H1 (cell line): ENCODE measurements around the gene NCSTN. TPM values are rescaled to one million over a fixed set of nuclear protein-coding genes. Genes with fewer than 3 reads are reported as not detected.
A peak's percentile ranks its signal among the peaks of the same experiment; 100 is the strongest.

Source experiments
- CTCF ChIA-PET: fragments of 300-600 bp; sonication (Branson Sonifier 250); formaldehyde crosslinking; loops from one replicate; lab custom pipeline; 2021; ENCODE audit not compliant: partially characterized antibody; lab: Charles Lee
- POLR2A ChIA-PET: fragments of 300-600 bp; sonication (Branson Sonifier 250); formaldehyde crosslinking; loops from one replicate; lab custom pipeline; 2021; ENCODE audit warnings: inconsistent platforms; ENCODE audit not compliant: partially characterized antibody; lab: Charles Lee
- DNase-seq, 2 experiments: peaks; one replicate each; pipeline versions ENCODE4 v3.0.0 to v3.0.0-alpha.2; 2010 to 2022; ENCODE audit warnings: low spot score in 2 of 2, low read depth in 1 of 2, mixed read lengths in 1 of 2
- FAIRE-seq: peaks from 2 replicates; lab custom pipeline; 2011; peaks lifted over from hg19 to GRCh38; lab: Jason Lieb, UNC
- H2AFZ ChIP-seq: 2 replicates; pipeline ENCODE4 v1.8.1; 2012; ENCODE audit warnings: low read length, inconsistent platforms
- H2AK5ac ChIP-seq: 2 replicates; pipeline ENCODE4 v1.6.1; 2013; ENCODE audit warnings: low read depth, low read length
- H2BK120ac ChIP-seq: replicated peaks from 2 replicates; pipeline ENCODE3; 2013; ENCODE audit warnings: low read depth, low read length, inconsistent platforms
- H2BK12ac ChIP-seq: 2 replicates; pipeline ENCODE4 v1.6.1; 2013; ENCODE audit warnings: low read depth, low read length
- H2BK15ac ChIP-seq: 2 replicates; pipeline ENCODE4 v1.6.1; 2013; ENCODE audit warnings: low read length
- H2BK20ac ChIP-seq: 2 replicates; pipeline ENCODE4 v1.6.1; 2013; ENCODE audit warnings: low read length
- H2BK5ac ChIP-seq: 2 replicates; pipeline ENCODE4 v1.6.1; 2013; ENCODE audit warnings: low read depth, low read length
- H3K14ac ChIP-seq: 2 replicates; pipeline ENCODE4 v1.6.1; 2013; ENCODE audit warnings: inconsistent platforms; ENCODE audit not compliant: insufficient read length
- H3K18ac ChIP-seq: 2 replicates; pipeline ENCODE4 v1.6.1; 2013; ENCODE audit warnings: low read length; ENCODE audit errors: extremely low read depth
- H3K23ac ChIP-seq: 2 replicates; pipeline ENCODE4 v1.6.1; 2013; ENCODE audit warnings: inconsistent platforms; ENCODE audit not compliant: insufficient read length
- H3K23me2 ChIP-seq: 2 replicates; pipeline ENCODE4 v1.6.1; 2013; ENCODE audit warnings: low read depth, low read length
- H3K27ac ChIP-seq: 2 replicates; pipeline ENCODE4 v1.6.1; 2011; ENCODE audit warnings: low read depth, low read length, inconsistent platforms
- H3K27me3 ChIP-seq, 4 experiments: replicated peaks in 1 of 4; 1 replicate in 1 of 4; 2 replicates in 3 of 4; pipeline versions ENCODE4 v1.6.1 to v1.8.1; 2011 to 2013; ENCODE audit warnings: low read length in 3 of 4, mild to moderate bottlenecking in 3 of 4, inconsistent platforms in 2 of 4, mixed read lengths in 2 of 4, moderate library complexity in 1 of 4; ENCODE audit not compliant: control insufficient read depth in 3 of 4, insufficient read depth in 3 of 4; ENCODE audit errors: extremely low read depth in 1 of 4
- H3K36me3 ChIP-seq, 4 experiments: 2 replicates each; pipeline versions ENCODE4 v1.6.1 to v1.8.1; 2011 to 2013; ENCODE audit warnings: mild to moderate bottlenecking in 4 of 4, low read length in 3 of 4, moderate library complexity in 2 of 4, control low read depth in 1 of 4, inconsistent platforms in 1 of 4; ENCODE audit not compliant: insufficient read depth in 4 of 4, control insufficient read depth in 2 of 4
- H3K4ac ChIP-seq: replicated peaks from 2 replicates; pipeline ENCODE3; 2013; ENCODE audit warnings: low read length, low read depth, mixed read lengths, inconsistent platforms; ENCODE audit not compliant: insufficient read length
- H3K4me1 ChIP-seq, 4 experiments: replicated peaks in 1 of 4; 1 replicate in 1 of 4; 2 replicates in 3 of 4; pipeline versions ENCODE4 v1.6.1 to v1.8.1; 2011 to 2013; ENCODE audit warnings: low read length in 3 of 4, inconsistent platforms in 2 of 4, mixed read lengths in 1 of 4; ENCODE audit not compliant: insufficient read depth in 4 of 4, control insufficient read depth in 3 of 4
- H3K4me2 ChIP-seq, 2 experiments: 2 replicates each; pipeline versions ENCODE4 v1.6.1 to v1.8.1; 2011 to 2013; ENCODE audit warnings: low read depth in 2 of 2, low read length in 2 of 2, control low read depth in 1 of 2, inconsistent platforms in 1 of 2, mild to moderate bottlenecking in 1 of 2; ENCODE audit not compliant: insufficient read depth in 1 of 2
- H3K4me3 ChIP-seq, 4 experiments: fragments of 200-600, 300-600 bp in 1 of 4; sonication (generic), shearing (Covaris generic), sonication (Bioruptor Twin) in 1 of 4; 2 replicates each; pipeline versions ENCODE4 v1.5.1 to v1.8.1; 2011 to 2016; ENCODE audit warnings: low read length in 4 of 4, low read depth in 3 of 4, control low read depth in 2 of 4, inconsistent platforms in 2 of 4, mild to moderate bottlenecking in 2 of 4, mixed read lengths in 1 of 4, moderate library complexity in 1 of 4; ENCODE audit not compliant: insufficient read depth in 2 of 4; ENCODE audit errors: extremely low read depth in 1 of 4
- H3K56ac ChIP-seq: replicated peaks from 2 replicates; pipeline ENCODE3; 2013; ENCODE audit warnings: low read depth, mild to moderate bottlenecking, mixed read lengths, low read length, inconsistent platforms; ENCODE audit not compliant: insufficient read length
- H3K79me1 ChIP-seq: 2 replicates; pipeline ENCODE4 v1.6.1; 2013; ENCODE audit warnings: low read depth, low read length, control low read depth
- H3K79me2 ChIP-seq, 2 experiments: 2 replicates each; pipeline versions ENCODE4 v1.6.1 to v1.8.1; 2012 to 2013; ENCODE audit warnings: low read length in 2 of 2, mild to moderate bottlenecking in 2 of 2, inconsistent platforms in 1 of 2; ENCODE audit not compliant: insufficient read depth in 2 of 2, control insufficient read depth in 1 of 2
- H3K9ac ChIP-seq, 4 experiments: replicated peaks in 1 of 4; 1 replicate in 1 of 4; 2 replicates in 3 of 4; pipeline versions ENCODE4 v1.6.1 to v1.8.1; 2011 to 2013; ENCODE audit warnings: low read depth in 3 of 4, low read length in 3 of 4, control low read depth in 2 of 4, mild to moderate bottlenecking in 2 of 4, moderate library complexity in 2 of 4, inconsistent platforms in 1 of 4; ENCODE audit errors: extremely low read depth in 1 of 4
- H3K9me3 ChIP-seq, 2 experiments: 2 replicates each; pipeline versions ENCODE4 v1.6.1 to v1.8.1; 2012 to 2013; ENCODE audit warnings: mild to moderate bottlenecking in 2 of 2, moderate library complexity in 2 of 2, control low read depth in 1 of 2, inconsistent platforms in 1 of 2, low read depth in 1 of 2, low read length in 1 of 2, mixed read lengths in 1 of 2; ENCODE audit not compliant: insufficient read depth in 2 of 2
- H4K20me1 ChIP-seq, 2 experiments: replicated peaks in 1 of 2; 2 replicates each; pipeline versions ENCODE3 to v1.8.1; 2011 to 2013; ENCODE audit warnings: inconsistent platforms in 2 of 2, low read length in 2 of 2, mild to moderate bottlenecking in 1 of 2; ENCODE audit not compliant: insufficient read depth in 2 of 2, control insufficient read depth in 1 of 2
- H4K5ac ChIP-seq: 2 replicates; pipeline ENCODE4 v1.6.1; 2013; ENCODE audit warnings: low read length, low read depth, mixed read lengths, inconsistent platforms; ENCODE audit not compliant: insufficient read length
- H4K8ac ChIP-seq: 2 replicates; pipeline ENCODE4 v1.8.0; 2013; ENCODE audit warnings: mild to moderate bottlenecking, moderate library complexity, low read length, inconsistent platforms; ENCODE audit not compliant: insufficient read depth; ENCODE audit errors: extremely low read depth
- H4K91ac ChIP-seq: replicated peaks from 2 replicates; pipeline ENCODE3; 2013; ENCODE audit warnings: low read length, mixed read lengths, inconsistent platforms; ENCODE audit not compliant: insufficient read length
- ASH2L ChIP-seq: fragments of 200-600, 300-600 bp; sonication (generic); IDR thresholded peaks from one replicate; pipeline ENCODE4 v1.7.1; 2017; ENCODE audit warnings: low read length
- CHD2 ChIP-seq: IDR thresholded peaks from 2 replicates; pipeline ENCODE4 v1.6.1; 2012; ENCODE audit warnings: low read length, improper control_type of control experiment
- EP300 ChIP-seq, 2 experiments: IDR thresholded peaks; 1 replicate in 1 of 2; 2 replicates in 1 of 2; pipeline ENCODE4 v1.6.1; 2011 to 2012; ENCODE audit warnings: low read depth in 2 of 2, low read length in 2 of 2, mild to moderate bottlenecking in 2 of 2, borderline replicate concordance in 1 of 2, inconsistent platforms in 1 of 2, moderate library complexity in 1 of 2
- NANOG ChIP-seq: IDR thresholded peaks from 2 replicates; pipeline ENCODE4 v1.6.1; 2011; ENCODE audit warnings: low read length, low read depth, mild to moderate bottlenecking, inconsistent platforms; ENCODE audit not compliant: insufficient read depth, poor library complexity, severe bottlenecking
- SIX5 ChIP-seq: IDR thresholded peaks from 2 replicates; pipeline ENCODE4 v1.6.1; 2011; ENCODE audit warnings: mild to moderate bottlenecking, low read depth, low read length
- SUZ12 ChIP-seq: fragments of 200-600 bp; sonication (generic); IDR thresholded peaks from 2 replicates; pipeline ENCODE4 v1.6.1; 2012; ENCODE audit warnings: mild to moderate bottlenecking, inconsistent platforms, low read length, moderate library complexity, mixed read lengths
- TBP ChIP-seq: IDR thresholded peaks from 2 replicates; pipeline ENCODE4 v1.6.1; 2011; ENCODE audit warnings: low read depth, low read length, improper control_type of control experiment
- WGBS, 2 experiments: shearing (Covaris generic) in 1 of 2; methylation state at CpG; one replicate each; pipeline versions ENCODE4 v1.1.6 to v1.1.7; 2013 to 2015; ENCODE audit warnings: low lambda C conversion rate in 2 of 2, mixed read lengths in 2 of 2, inconsistent platforms in 1 of 2, low coverage in 1 of 2, missing lambda C conversion rate in 1 of 2; ENCODE audit not compliant: insufficient replicate concordance in 2 of 2, insufficient coverage in 1 of 2, insufficient read length in 1 of 2; ENCODE audit errors: extremely low coverage in 1 of 2, missing lambda C conversion rate in 1 of 2; 5-methylcytosine and 5-hydroxymethylcytosine counted together
- polyA plus RNA-seq, 7 experiments: library from polyadenylated mRNA; depleted of rRNA in 3 of 7; stranded (reverse) in 5 of 7; unstranded in 2 of 7; fragments of >200 nt in 5 of 7; fragments of 200-250 nt in 2 of 7; gene quantifications; 1 replicate in 5 of 7; 2 replicates in 1 of 7; 4 replicates in 1 of 7; pipeline versions ENCODE4 v1.2.1 to v1.2.3, GENCODE V29; 2011 to 2013; ENCODE audit warnings: missing spikeins in 2 of 7, mixed read lengths in 2 of 7
- total RNA-seq: library from RNA; stranded (reverse); fragmentation: NEBNext Ultra II Directional; extraction: Animal tissue kit (Norgen Biotek cat#: 25700); gene quantifications from 2 replicates; pipeline ENCODE4 v1.2.1, GENCODE V29; 2021
- TF ChIP-seq, protein P1 (sequence below): IDR thresholded peaks from 2 replicates; pipeline ENCODE4 v1.6.1; 2011; ENCODE audit warnings: low read length, improper control_type of control experiment
- TF ChIP-seq, protein P2 (sequence below), 3 experiments: IDR thresholded peaks; 1 replicate in 2 of 3; 2 replicates in 1 of 3; pipeline versions ENCODE4 v1.5.1 to v1.6.1; 2011; ENCODE audit warnings: low read length in 3 of 3, mild to moderate bottlenecking in 3 of 3, inconsistent platforms in 2 of 3, low read depth in 1 of 3, moderate library complexity in 1 of 3; ENCODE audit not compliant: insufficient read depth in 1 of 3; ENCODE audit errors: control extremely low read depth in 1 of 3

Gene NCSTN
- total and polyA plus RNA-seq, 2 of the 8 experiments (the other 6 are each of a cell fraction or from before 2014, with no cell fraction given), result 64.7 to 125 TPM

DNA sequence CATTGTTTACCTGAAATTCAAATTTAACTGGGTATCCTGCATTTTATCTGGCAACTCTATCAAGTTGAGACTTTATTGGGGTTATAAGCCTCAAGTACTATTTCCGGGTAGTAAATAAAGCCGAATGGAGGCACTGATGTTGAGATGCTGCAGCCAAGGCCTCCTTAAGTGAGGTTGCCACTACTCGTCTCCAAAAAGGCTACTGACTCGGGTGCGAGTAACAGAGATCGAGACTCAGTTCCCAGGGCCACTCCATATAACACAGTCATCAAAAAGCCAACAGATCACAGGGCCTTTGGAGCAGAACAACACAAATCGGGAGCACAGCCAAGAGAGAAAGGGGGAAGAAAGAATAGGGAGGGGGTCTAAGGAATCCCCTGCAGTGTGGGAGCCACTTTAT, 657 bp upstream of the NCSTN start:
- POLR2A ChIA-PET, result interaction anchor here (1.4 kb wide), 1 partner anchor 13 kb away, joined by 4 read pairs; no protein-coding TSS in a partner anchor
- CTCF ChIA-PET, result interaction anchor here (1.0 to 1.4 kb wide), 4 partner anchors 11 to 51 kb away, joined by 3 to 5 read pairs (median 4); no protein-coding TSS in a partner anchor
- TF ChIP-seq SIX5 (no peak), CHD2 (no peak), ASH2L (no peak), NANOG (no peak), EP300 (IDR thresholded peaks at IDR 0.05; ENCODE audit: borderline replicate concordance in 1 of 2, low read depth in 2 of 2, low read length in 2 of 2) (no peak), TBP (no peak), SUZ12 (no peak)
- TF ChIP-seq, protein P1, sequence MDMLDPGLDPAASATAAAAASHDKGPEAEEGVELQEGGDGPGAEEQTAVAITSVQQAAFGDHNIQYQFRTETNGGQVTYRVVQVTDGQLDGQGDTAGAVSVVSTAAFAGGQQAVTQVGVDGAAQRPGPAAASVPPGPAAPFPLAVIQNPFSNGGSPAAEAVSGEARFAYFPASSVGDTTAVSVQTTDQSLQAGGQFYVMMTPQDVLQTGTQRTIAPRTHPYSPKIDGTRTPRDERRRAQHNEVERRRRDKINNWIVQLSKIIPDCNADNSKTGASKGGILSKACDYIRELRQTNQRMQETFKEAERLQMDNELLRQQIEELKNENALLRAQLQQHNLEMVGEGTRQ, result no peak
- TF ChIP-seq, protein P2, sequence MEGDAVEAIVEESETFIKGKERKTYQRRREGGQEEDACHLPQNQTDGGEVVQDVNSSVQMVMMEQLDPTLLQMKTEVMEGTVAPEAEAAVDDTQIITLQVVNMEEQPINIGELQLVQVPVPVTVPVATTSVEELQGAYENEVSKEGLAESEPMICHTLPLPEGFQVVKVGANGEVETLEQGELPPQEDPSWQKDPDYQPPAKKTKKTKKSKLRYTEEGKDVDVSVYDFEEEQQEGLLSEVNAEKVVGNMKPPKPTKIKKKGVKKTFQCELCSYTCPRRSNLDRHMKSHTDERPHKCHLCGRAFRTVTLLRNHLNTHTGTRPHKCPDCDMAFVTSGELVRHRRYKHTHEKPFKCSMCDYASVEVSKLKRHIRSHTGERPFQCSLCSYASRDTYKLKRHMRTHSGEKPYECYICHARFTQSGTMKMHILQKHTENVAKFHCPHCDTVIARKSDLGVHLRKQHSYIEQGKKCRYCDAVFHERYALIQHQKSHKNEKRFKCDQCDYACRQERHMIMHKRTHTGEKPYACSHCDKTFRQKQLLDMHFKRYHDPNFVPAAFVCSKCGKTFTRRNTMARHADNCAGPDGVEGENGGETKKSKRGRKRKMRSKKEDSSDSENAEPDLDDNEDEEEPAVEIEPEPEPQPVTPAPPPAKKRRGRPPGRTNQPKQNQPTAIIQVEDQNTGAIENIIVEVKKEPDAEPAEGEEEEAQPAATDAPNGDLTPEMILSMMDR (IDR thresholded peaks at IDR 0.05; ENCODE audit: control extremely low read depth in 1 of 3, insufficient read depth in 1 of 3, low read depth in 1 of 3, low read length in 3 of 3), result no peak

More for the DNA sequence above, 657 bp upstream of the NCSTN start:
- Histone ChIP-seq H3K79me1 (no peaks in the 10 kb centered on the region; the same call in 1 of the 2 replicates), H3K23me2 (no peaks in the 10 kb centered on the region; the same call in 1 of the 2 replicates), H3K27ac (peak overlapping the region; percentile 73), H4K5ac (no peak overlapping the region), H2BK15ac (no peak overlapping the region), H2BK120ac (no peak overlapping the region), H3K56ac (no peak overlapping the region), H3K9ac (peak overlapping the region; percentile 82 to 92 (median 86)), H4K91ac (no peak overlapping the region), H3K18ac (no peak overlapping the region; the same call in 1 of the 2 replicates), H4K20me1 (peaks cover 0 to 4% of the 10 kb centered on the region in 2 experiments), H3K4me3 (peak overlapping the region; percentile 88 to 98 (median 94)), H3K79me2 (peaks cover 18 to 58% of the 10 kb centered on the region in 2 experiments), H3K9me3 (no peaks in the 10 kb centered on the region), H2BK5ac (peak overlapping the region; percentile 13; the same call in 1 of the 2 replicates), H3K4me1 (no peaks in the 10 kb centered on the region; a peak in 1 of 7 replicates), H2BK12ac (no peak overlapping the region), H3K4ac (peak overlapping the region; percentile 44), H4K8ac (peak overlapping the region; percentile 91; the same call in 1 of the 2 replicates), H2AK5ac (no peak overlapping the region), H3K14ac (no peak overlapping the region), H3K4me2 (peak overlapping the region; percentile 62 to 89), H3K23ac (no peak overlapping the region), H2BK20ac (no peak overlapping the region), H2AFZ (0 out of 2 replicates have a peak overlapping the region, but pooled peaks have one; percentile 72), H3K36me3 (peaks cover 11 to 32% (median 22%) of the 10 kb centered on the region in 4 experiments), H3K27me3 (no peaks in the 10 kb centered on the region)
- DNase-seq, result no peak
- FAIRE-seq, result no peak
- WGBS, 2 experiments, result 7% methylated on average over 7 of the region's 7 CpGs; no CpG with 5 or more reads in 1 of the 2 experiments
